ENCODE measurements around the gene KLF5.

DNA sequence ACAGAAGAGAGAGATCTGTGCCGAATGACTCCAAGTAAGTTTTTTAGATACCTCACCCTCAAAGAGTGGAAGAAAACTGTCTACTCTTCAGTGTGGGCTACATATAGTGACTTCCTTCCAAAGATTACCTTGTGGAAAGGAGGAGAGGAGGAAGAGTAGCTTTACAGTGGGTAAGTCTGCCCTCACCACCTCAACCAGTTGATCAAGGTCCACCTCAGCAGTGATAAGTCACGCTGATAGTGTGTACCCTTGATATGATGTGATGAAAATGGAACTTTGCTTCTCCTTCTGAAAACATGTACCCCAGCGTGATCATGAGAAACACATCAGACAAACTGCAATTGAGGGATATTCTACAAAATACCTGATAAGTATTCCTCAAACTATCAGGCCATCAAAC, 20.6 kb downstream of the KLF5 start:
- TF ChIP-seq, protein P1, sequence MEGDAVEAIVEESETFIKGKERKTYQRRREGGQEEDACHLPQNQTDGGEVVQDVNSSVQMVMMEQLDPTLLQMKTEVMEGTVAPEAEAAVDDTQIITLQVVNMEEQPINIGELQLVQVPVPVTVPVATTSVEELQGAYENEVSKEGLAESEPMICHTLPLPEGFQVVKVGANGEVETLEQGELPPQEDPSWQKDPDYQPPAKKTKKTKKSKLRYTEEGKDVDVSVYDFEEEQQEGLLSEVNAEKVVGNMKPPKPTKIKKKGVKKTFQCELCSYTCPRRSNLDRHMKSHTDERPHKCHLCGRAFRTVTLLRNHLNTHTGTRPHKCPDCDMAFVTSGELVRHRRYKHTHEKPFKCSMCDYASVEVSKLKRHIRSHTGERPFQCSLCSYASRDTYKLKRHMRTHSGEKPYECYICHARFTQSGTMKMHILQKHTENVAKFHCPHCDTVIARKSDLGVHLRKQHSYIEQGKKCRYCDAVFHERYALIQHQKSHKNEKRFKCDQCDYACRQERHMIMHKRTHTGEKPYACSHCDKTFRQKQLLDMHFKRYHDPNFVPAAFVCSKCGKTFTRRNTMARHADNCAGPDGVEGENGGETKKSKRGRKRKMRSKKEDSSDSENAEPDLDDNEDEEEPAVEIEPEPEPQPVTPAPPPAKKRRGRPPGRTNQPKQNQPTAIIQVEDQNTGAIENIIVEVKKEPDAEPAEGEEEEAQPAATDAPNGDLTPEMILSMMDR (IDR thresholded peaks at IDR 0.05) = no peak
- no peak for TF ChIP-seq POLR2A (IDR thresholded peaks at IDR 0.05)

Data from body of pancreas (tissue), 4 donors.